Stimulated activated CD4-positive, alpha-beta T cell treated with anti-CD3 and anti-CD28 coated beads, Interleukin-2, amount 100 ng/mL, for 4 hours (primary cell): ENCODE measurements around the gene DYSF.

Source experiments
- DNase-seq: peaks from one replicate; pipeline ENCODE4 v3.0.0-alpha.2; 2020; ENCODE audit warnings: low read depth

The DYSF gene

GRCh38 chr2:71456617-71457016, 3.3 kb downstream of the DYSF start:
- no peak for DNase-seq

- no peak for DNase-seq
Measured at GRCh38 chr2:71457123-71457915, 4.0 kb downstream of the DYSF start.

GRCh38 chr2:71457923-71458322, 4.6 kb downstream of the DYSF start:
- DNase-seq: no peak

DNA sequence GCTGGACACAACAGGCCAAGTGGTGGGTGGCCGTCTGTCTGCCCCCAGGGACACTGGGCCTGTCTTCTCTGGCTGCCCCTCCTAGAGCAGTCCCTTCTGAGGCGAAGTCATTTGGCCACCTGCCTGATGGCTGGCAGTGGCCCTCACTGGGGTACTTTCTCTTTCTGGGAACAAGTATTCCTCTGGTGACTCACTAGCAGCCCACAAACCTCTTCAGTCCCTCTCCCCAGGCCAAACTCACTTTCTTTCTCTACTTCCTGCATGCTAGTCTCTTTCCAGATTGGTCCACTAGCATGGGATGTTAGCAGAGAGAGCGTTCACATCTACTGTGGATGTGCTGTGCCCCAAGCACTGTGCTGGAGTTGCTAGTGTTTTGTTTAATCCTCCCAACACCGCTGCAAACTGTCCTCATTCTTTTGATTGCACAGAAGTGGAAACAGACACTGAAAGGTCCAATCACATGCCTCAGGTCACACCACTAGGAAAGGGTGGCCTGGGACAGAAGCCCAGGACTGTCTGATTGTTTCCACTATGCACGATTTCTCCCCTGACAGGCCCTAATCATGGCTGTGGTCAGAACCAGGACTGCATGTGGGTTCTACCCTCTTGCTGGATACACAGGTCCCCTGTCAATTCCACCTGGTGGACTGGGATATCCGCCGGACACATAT, 5.2 kb downstream of the DYSF start:
- DNase-seq: no peak

GRCh38 chr2:71459084-71459431, 5.7 kb downstream of the DYSF start:
- no peak for DNase-seq

- DNase-seq: no peak
Measured at GRCh38 chr2:71460056-71460455, 6.7 kb downstream of the DYSF start.

DNA sequence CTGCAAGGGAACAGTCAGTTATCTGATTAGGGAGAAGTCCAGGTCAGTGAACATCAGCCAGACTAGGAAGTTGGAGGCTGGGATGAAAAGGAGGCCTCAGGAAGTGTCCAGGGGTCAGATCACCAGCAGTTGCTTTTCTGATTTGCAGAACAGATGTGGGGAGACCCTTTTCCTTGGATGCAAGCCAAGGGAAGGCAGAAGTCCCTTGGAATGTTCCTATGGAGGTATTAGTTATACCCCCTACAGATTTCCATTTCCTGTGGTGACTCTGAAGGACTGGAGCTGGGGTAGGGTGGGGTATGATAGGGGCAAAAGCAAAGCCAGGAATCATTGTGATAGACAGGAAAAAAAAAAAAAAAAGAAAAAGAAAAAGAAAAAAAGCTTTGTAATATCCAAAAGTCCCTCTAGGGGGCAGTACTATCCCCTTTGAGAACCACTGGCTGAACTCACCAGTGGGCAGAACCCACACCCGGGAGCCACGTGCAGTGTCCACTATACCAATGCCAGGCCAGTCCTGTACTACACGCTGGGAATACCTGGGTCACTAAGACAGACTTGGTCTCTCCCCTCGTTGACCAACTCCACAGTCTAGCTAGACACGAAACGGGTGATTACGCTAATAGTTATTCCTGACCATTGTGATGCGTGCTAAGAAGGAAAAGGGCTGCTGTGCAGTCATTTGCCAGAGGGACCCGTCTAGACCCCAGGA, 7.4 kb downstream of the DYSF start:
- DNase-seq: no peak

- no peak for DNase-seq
Measured at GRCh38 chr2:71461304-71461671, 7.9 kb downstream of the DYSF start.

GRCh38 chr2:71462056-71462605, 8.8 kb downstream of the DYSF start:
- DNase-seq: no peak

GRCh38 chr2:71462641-71463341, 9.4 kb downstream of the DYSF start:
- DNase-seq: no peak

DNA sequence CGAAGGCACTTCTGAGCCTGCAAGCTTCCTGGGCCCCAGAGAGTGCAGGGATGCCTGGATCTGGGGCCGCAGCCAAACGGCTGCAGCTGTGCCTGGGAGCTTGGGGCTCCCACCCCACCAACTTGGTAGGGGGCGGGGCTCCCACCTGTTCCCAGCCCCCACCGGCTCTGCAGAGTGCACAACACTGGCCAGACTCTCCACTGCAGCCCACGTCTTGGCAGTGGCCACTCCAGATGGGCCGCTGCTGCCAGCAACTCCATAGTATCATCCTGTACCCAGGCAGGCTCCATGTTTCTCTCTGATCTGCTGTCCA, 9.9 kb downstream of the DYSF start:
- DNase-seq: no peak

DNA sequence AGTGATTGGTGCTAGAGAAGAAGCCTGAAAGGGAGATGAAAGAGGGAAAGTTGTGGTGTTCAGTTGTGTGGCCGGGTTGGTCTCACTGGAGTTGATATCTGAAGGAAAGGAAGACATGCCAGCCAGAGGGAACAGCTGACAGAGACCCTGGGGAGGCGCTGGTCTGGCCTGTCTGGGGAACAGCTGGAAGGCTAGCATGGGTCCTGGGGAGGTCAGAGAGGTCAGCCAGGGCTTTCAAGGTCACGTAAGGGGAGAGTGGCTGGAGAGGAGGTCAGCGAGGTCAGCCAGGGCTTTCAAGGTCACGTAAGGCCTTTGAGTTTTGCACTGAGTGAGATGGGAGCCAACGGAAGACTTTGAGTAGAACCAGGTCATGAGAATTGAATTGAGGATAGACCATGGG, 11.0 kb downstream of the DYSF start:
- no peak for DNase-seq

GRCh38 chr2:71465356-71465755, 12.0 kb downstream of the DYSF start:
- DNase-seq: no peak

GRCh38 chr2:71465961-71466300, 12.6 kb downstream of the DYSF start:
- no peak for DNase-seq

- DNase-seq: no peak
Measured at GRCh38 chr2:71466301-71467179, 13.2 kb downstream of the DYSF start.

DNA sequence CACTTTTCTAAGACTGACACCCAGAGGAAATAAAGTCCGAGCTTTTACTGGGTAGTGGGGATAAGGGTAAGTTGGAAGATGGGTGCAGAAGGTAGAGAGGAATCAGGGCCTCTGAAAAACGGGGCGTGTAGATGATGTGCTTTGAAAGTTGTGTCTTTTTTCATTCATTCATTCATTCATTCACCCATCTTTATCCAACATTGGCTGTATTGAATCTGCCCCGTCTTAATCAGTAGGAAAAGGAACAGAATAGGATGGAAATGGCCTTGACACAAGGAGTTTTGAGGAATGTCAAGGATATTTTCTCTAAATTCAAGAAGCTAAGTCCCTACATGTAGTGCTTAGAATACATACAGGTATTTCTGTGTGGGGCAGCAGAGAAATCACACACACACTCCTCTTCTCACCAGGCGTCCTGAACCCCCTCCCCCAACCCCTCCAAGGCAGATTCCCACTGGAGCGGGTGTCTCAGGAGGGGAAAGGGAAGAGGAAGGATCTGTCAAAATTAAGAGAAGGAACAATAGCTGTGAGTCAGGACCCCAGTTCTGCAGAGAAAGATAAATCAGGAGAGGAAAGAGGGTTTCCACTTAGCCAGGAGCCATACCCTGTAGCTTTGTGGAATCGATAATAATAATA, 13.9 kb downstream of the DYSF start:
- DNase-seq: no peak

DNA sequence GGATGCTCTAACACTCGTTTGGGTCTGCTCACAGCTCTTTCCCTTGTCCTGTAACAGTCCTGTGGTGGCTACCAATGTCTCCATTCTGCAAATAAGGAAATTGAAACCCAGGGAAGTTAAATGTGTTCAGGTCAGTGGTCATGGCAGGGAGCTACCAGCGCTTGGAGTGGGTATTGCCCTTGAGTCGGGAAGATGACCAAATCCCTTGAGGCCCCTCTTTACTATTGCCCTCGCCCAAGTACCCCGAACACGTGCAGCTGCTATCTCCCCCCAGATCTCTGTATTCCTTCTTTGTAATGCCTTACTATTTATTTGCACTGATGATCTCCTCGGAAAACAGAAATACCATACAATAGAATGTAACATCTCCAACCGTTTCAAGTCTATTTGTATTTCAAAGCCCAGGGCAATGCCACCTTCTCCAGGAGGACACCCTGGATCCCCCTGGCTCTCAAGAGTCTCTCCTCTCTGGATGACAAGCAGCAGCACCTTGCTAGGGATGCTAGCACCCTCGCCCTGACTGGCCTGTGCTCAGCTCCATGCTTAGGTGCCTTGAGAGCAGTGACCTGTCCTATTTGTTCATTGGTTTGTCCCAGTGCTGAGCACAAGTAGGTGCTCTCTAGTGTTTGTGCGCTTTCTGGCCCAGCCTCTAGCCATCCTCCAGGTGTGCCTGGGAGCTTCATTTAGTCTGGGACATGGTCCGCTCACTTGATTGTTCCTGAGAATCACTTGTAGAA, 15.1 kb downstream of the DYSF start:
- DNase-seq: no peak

DNA sequence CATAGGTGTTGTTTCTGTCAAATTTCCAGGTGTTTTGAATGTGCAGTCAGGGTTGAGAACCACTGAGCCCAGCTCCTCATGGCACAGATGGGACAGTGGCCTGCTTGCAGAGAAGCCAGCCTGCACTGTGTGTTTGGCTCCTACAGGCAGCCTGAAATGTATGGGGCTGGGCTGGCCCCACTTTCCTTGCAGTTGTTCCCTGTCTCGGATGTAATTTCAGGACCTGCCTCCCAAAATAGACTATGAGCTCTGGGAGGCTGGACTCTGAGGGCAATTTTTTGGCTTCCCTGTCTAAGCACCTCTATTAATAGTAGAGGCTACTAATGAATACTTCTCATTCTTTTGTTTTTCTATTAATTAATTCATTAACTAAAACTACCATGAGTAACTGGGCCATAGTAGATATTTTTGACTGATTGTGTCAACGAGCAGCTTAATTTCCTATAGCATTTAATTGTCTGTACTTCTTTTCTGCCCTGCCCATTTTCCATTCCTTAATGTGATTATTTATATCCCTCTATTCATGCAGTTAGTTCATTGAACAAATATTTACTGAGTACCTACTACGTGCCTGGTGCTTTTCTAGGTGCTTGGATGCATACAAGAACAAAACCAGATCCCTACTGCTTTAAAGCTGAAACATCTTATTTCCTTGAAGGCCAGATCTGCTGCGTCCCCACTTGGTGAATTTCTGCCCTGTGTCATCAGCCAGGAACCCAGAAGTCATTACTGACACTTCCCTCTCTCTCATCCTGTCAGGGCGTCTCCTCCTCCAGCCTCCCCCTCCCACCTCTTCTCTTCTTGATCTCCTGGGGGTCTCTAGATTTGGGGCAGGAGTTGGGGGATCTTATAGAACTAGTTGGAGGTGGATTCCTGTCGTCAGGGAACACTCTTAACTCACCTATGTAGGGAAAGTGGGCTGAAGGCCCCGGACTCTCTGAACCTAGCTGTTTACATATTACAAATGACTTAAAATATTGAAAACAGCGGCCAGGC, 16.3 kb downstream of the DYSF start:
- no peak for DNase-seq

GRCh38 chr2:71471276-71471675, 17.9 kb downstream of the DYSF start:
- DNase-seq: no peak
